DMS53 treated with DMSO at 0.1 percent for 48 hours (cell line): Measurements from ENCODE around the gene MARCHF10.

ENCODE experiments used
- DNase-seq: peaks from one replicate; lab custom pipeline; 2025; ENCODE audit not compliant: unreplicated experiment; lab: John Stamatoyannopoulos, UW

Gene MARCHF10

DNA sequence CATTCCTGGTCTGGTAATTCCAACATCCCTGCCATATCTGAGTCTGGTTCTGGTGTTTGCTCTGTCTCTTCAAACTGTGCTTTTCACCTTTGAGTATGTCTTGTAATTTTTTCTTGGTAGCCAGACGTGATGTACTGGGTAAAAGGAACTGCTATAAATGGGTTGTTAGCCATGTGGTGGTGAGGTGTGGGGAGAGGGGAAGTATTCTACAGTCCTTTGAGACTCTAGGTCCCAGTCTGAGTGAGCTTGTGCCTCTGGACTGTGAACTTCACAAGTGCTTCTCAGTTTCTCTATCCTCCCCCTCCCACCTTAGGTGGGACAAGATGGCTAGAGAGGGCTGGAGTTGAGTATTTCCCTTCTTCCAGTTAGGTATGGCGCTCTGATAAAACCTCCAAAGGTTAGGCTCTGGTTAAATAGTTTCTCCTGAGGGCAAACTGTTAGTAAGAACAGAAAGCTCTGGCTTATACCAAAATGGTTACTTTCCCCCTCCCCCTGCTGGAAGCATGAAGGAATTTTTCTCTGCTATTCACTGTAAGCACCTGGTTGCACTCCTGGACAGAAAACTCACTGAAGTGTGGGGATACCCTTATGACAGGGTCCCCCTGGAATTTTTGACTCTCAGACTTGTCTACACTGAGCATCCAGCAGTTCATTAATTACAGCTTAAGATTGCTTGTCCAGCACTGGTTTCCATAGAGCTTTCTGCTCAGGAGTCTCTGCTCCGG, 87.8 kb downstream of the MARCHF10 start:
- DNase-seq, result no peak

GRCh38 chr17:62719586-62719985, 88.5 kb downstream of the MARCHF10 start:
- no peak for DNase-seq

- no peak for DNase-seq
These were observed 89.7 kb downstream of the MARCHF10 start for GRCh38 chr17:62718429-62718828.

DNA sequence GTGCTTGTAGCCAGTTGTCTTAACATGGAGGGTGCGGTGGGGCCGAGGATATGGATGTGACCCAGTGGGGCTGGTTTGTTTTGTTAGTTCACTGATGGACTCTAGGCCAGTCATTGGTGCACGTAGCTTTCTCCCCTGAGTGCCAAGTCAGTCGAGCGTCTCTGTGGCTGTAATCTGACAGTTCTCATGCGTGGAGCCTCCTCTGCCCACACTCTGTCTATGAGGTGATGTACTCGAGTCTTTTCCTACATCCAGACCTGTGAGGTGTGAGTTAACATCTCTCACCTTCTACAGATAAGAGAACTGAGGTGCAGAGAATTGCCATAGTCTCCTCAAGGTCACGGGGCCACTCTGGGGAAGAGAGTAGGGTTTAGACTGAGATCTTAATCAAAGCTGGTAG, 90.2 kb downstream of the MARCHF10 start:
- no peak for DNase-seq

DNA sequence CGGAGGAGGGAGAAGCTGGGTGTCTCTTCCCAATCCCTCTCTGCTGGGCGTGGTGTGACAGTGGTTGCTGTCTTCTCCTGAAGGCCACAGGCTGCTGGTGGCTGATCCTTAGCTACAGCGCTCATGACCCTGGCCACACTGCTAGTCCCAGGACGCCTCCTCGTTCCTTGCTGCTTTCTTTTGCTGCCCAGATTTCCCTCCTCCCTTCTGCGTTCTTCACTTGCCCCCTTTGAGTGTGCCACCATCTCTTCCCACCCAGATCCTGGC, 90.6 kb downstream of the MARCHF10 start:
- no peak for DNase-seq

DNA sequence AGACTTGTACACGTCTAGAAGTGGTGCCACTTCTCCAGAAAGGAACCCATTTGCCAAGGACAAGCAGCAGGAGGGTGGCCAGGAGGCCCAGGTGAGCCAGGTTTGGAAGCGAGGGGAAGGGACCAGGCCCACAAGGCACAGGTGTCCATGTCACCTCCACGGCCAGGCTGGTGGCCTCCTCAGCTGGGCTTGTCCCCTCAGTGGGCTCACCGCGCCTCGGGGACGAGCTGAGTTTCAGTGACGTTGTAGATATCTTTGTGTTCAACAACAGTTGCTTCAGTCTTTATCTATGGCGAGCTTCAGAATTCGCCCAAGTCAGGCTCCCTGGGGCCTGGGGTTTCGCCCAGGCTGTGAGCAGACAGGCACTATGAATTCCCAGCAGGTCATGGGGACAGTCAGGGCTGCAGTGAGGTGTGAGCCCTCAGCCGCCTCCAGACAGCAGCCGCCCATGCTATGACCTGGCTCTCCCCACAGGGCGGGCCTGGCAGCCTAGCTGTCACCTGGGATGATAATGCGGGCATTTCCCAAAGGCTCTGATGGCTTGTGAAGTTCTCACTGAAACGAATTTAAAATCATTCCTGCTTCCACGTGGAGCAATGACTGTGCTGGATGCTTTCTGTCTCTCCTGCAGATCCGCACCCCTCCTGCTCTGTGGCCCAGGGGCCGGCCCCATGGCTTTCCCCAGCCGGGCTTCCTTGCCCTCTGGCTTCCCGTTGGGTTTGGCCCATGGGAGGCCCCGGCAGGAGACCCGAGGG, 91.1 kb downstream of the MARCHF10 start:
- no peak for DNase-seq

GRCh38 chr17:62715882-62716390, 92.2 kb downstream of the MARCHF10 start:
- DNase-seq, result no peak

GRCh38 chr17:62714016-62714777, 93.9 kb downstream of the MARCHF10 start:
- DNase-seq, result no peak

DNA sequence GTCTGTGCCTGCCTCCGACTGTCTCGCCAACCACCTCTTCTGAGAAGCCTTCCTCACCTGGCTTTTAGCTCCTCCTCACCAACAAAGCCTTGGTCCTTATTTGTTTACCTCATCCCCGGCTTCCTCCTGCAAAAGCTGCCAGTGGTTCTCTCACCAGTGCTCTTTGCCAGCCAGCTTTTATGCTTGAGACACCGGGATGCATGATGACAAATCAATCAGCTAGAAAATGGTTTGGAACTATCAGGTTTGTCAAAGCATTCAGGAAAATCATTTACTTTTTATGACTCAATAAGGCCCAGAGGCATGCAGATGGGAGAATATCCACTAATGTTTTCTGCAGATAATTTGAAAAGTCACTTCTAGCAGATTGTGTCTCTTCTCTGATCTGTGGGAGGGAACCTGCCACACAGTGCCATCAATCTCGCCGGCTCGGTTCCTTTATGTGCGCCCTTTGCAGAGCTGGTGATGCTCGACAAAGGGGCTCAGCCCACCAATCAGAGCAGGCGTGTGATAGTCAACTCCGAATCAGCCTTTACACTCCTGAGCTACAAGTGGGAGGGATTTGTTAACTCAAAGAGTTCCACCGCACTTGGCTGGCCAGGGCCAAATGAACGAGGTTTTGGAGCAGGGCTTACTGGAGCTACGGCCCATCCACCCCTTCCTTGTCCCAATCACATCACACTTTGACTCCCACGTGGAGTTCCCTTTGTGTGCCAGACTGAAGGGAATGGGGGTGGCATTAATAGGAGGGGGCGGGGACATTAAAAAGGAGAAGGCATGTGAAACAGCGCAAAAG, 94.8 kb downstream of the MARCHF10 start:
- no peak for DNase-seq

DNA sequence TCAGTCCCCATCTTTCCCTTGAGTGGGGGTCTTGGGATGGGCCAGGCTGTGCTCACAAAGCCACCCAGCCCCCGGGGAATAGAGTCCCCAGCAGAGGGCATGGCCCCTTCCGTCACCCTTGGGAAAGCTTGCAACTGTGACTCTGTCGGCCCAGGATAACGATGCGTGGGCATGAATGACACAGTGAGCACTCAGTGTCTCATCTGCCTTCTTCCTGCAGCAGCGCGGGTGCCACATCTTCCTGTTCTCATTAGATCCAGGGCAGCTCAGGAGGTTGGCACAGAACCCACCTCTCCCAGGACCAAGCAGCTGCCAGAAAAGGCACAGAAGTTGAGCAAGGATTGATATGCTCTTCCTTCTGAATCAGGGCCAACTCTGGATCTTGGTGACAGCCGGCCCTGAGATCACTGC, 95.9 kb downstream of the MARCHF10 start:
- no peak for DNase-seq

- DNase-seq, result no peak
These were observed 99.5 kb downstream of the MARCHF10 start for GRCh38 chr17:62708587-62708986.

GRCh38 chr17:62707425-62707739, 100.7 kb downstream of the MARCHF10 start:
- DNase-seq, result no peak

GRCh38 chr17:62706598-62707424, 101.3 kb downstream of the MARCHF10 start:
- no peak for DNase-seq

DNA sequence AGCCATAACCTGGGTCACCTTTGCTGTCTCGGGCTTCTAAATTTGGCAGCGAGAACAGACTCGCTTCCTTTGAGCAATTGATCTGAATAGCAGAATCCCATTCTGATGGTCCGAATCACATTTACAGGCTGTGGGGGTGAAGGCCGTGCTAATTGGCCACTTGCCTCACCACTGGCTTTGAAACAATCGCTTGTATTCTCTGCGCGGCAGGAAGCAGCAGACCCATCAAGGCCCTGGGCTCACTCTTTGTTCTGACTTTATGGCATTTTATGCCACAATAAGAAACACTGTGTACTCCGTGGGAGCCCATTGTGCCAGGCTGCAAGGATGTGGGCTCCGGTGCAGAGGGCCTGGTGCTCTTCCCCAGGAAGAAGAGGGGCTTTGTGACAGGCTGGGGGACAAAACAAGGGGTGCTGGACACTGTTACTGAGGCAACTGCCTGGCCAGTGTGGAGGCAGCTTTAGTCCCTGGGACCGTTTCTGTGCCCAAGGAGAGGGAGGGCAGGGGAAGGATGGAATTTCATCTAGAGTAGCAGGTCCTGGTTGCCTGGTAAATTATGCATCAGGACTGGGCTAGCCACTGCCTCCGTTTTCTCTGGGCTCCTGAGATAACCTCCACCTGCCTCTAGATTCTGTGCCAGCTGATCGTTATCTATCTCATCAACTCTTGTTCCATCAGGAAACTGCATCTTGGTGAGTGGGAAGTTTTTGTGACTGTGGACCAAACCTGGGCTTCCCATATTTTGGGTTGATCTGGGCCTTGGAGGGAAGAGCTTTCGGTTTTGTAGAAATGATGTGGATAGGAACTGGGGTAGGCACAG, 102.1 kb downstream of the MARCHF10 start:
- DNase-seq, result no peak

GRCh38 chr17:62705156-62705777, 102.8 kb downstream of the MARCHF10 start:
- DNase-seq, result no peak

GRCh38 chr17:62704381-62704971, 103.6 kb downstream of the MARCHF10 start:
- peak; percentile 16 for DNase-seq

DNA sequence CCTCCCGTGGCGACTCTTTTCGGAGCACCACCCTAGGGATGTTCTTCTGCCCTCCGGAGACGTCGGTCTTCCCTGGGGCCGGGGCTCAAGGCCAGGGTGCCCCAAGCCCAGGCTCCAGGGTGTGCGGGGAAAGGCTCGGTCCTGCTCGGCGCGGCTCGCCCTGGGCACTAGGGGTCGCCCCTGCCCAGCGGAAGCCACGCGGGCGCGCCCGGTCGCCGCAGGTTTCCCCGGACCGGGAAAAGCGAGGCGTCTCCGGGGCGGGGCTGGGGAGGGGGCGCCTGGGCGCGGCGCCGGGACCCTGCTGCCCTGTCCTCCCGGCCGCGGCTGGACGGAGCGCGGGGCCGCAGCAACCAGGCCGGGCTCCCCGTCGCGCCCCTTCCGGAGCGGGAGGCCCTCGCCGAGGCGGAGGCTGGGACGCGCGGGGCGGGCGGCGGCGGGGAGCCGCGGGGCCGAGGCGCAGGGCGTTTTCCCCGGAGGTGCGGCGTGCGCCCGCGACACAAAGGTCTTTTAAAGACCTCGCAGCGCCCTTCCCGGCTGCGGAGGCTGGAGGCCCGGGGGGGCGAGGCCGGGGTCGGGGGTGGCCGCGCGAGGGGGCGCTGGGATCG, 104.2 kb downstream of the MARCHF10 start:
- peak; percentile 6 for DNase-seq

DNA sequence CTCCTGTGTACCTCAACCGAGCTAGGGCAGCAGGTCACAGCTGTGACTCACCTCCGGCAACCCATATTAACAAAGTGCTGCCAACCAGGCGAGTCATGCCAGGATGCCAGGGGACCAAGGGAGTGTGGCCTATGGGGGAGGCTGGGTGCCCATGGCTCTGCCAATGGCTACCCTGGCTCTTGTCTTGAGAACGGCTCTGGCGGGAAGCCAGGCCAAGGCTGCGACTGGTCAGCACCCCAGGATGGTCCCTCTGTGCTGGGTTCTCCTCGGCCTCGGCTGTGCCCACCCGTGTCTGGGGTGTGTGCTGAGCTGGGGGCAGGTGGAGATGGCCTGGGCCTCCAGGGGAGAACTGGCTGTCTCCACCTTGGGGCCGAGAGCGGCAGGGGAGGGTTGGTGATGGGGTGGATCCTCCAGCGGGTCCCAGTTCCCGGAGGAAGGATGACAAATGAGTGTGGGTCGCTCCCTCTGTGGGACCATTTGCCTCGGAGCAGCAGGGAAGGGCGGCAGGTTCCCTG, 104.8 kb downstream of the MARCHF10 start:
- peak; percentile 24 for DNase-seq
